NCI-H1417 (cell line): ENCODE results near the gene TMEM175.
A peak's percentile ranks its signal among the peaks of the same experiment; 100 is the strongest.

Experiments
- DNase-seq, 3 experiments: peaks; one replicate each; lab custom pipeline; 2025; lab: John Stamatoyannopoulos, UW

The TMEM175 gene, protein sequence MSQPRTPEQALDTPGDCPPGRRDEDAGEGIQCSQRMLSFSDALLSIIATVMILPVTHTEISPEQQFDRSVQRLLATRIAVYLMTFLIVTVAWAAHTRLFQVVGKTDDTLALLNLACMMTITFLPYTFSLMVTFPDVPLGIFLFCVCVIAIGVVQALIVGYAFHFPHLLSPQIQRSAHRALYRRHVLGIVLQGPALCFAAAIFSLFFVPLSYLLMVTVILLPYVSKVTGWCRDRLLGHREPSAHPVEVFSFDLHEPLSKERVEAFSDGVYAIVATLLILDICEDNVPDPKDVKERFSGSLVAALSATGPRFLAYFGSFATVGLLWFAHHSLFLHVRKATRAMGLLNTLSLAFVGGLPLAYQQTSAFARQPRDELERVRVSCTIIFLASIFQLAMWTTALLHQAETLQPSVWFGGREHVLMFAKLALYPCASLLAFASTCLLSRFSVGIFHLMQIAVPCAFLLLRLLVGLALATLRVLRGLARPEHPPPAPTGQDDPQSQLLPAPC

GRCh38 chr4:931960-932712 lies at the start of gene TMEM175, which contains the start of gene GAK:
Gene TMEM175, plus strand, starts transcription at chr4:932460. Its CDS starts 15,280 bp downstream, at chr4:947740.
Gene GAK, minus strand, starts transcription at chr4:932316. Its CDS starts 129 bp downstream, at chr4:932187.
- peak; percentile 94 to 99 (median 95) for DNase-seq

GRCh38 chr4:882646-883045 lies 49.6 kb upstream of the TMEM175 start:
- no peak for DNase-seq

DNA sequence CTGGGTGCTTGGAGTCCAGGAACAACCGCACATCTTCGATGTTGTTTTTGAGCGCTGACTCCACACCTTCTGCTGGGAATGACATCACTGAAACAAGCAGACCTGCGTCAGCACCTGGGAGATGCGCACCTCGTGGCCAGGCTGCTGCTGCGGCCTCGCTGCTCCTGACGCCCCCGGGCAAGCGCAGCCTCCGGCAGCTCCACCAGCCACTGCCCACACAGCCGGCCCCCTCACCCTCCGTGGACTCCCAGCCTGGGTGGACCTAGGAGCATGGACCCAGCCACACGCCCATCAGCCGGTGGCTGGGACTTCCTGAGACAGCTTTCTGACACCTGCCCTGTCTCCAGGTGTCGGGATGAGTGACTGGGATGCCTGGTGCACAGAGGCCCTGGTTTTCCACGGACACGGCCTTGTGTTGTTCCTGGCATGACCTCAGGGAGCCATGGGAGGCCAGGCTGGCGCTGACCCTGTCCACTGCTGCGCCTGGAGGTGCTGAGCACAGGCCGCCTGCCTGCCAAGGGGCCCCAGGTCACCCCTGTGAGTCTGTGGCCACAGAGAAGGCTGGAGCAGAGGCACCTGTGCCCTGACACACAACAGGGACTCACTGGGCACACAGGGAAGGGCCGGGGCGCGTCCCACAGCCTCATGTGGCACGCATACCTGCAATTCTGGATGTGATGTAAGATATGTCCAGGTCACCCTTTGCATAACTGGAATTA lies 48.7 kb upstream of the TMEM175 start:
- DNase-seq, result no peak

DNA sequence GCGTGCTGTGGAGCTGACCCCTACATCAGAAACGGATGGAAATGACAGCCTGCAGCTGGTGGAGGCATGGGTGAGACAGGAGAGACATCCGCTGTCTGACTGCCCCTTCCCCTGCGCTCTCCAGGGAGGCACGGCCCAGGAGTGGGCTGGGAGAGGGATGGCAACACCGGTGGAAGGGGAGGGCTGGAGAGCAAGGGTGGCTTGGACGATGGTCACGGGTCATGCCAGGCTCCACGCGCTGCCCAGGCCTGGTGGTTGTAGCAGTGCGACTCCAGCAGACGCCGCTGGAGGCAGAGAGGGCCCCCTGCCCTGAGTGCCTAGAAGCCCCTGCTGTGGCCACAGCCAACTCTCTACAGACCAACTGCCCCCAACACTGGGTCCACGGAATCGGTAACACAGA lies 48.0 kb upstream of the TMEM175 start:
- DNase-seq, result no peak

GRCh38 chr4:884896-885295 lies 47.4 kb upstream of the TMEM175 start:
- DNase-seq, result no peak

DNA sequence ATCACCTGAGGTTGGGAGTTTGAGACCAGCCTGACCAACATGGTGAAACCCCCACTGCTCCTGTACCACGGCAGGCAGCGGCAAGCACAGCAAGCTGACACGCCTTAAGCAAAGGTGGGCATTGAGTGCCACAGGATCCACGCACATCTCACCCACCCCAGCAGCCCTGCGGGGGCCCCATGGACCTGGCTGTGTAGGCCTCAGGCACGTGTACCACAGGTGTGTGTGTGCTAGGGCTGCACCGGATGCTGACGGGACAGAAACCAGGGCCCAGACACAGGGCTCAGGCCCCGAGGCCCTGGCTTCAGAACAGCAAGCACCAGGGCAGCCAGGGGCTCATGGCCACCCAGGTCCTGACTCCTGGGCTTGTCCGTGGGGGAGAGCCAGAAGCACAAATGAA lies 46.9 kb upstream of the TMEM175 start:
- DNase-seq, result no peak

GRCh38 chr4:886244-886643 lies 46.0 kb upstream of the TMEM175 start:
- DNase-seq, result no peak

- DNase-seq, result no peak
These were observed 45.1 kb upstream of the TMEM175 start for GRCh38 chr4:887034-887763.

- DNase-seq, result no peak
These were observed 44.2 kb upstream of the TMEM175 start for GRCh38 chr4:888029-888428.

GRCh38 chr4:889516-889915 lies 42.7 kb upstream of the TMEM175 start:
- no peak for DNase-seq

GRCh38 chr4:890036-890695 lies 42.1 kb upstream of the TMEM175 start:
- DNase-seq, result no peak

DNA sequence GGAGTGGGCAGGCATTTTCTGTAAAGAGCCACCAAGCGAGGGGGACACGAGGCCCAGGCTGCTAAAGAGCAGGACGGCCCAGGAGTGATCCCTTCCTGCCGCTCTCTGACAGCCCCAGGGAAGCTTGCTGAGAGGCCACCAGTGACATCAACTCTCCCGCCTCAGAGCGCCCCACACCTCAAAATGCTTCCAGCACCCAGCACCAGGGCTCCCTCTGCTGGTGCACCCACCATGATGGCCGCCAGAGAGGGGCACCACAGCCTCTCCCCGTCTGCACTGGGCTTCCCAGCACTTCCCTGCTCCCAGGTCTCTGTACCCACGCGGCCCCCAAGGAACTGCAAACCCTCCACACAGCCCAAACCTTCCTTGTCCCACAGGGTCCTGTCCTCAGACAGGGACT lies 40.5 kb upstream of the TMEM175 start:
- DNase-seq, result peak in 1 of 3 experiments; percentile 2

GRCh38 chr4:892780-893179 lies 39.5 kb upstream of the TMEM175 start:
- DNase-seq, result no peak

GRCh38 chr4:893276-893994 lies 38.8 kb upstream of the TMEM175 start:
- DNase-seq, result no peak

DNA sequence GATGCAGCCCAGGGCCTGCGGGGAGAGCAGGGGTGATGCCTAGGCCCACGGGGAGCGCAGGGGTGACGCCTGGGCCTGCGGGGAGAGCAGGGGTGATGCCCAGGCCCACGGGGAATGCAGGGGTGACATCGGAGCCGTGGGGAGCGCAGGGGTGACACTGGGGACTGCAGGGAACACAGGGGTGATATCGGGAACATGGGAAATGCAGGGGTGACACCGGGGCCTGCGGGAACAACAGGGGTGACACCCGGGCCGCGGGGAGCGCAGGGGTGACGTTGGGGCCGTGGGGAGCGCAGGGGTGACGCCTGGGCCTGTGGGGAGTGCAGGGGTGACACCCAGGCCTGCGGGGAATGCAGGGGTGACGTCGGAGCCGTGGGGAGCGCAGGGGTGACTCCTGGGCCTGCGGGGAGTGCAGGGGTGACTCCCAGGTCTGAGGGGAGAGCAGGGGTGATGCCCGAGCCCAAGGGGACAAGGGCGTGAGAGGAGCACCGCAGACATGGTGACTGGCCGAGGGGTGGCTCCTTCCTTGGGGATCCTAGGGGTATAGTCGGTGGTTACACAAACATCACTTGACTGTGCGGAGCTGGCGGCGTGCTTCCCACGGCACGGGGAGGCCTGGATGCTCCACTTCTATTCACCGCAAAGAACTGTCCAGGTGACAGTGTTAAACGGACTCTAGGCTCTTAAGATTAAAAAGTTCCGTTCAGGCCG lies 38.1 kb upstream of the TMEM175 start:
- no peak for DNase-seq

DNA sequence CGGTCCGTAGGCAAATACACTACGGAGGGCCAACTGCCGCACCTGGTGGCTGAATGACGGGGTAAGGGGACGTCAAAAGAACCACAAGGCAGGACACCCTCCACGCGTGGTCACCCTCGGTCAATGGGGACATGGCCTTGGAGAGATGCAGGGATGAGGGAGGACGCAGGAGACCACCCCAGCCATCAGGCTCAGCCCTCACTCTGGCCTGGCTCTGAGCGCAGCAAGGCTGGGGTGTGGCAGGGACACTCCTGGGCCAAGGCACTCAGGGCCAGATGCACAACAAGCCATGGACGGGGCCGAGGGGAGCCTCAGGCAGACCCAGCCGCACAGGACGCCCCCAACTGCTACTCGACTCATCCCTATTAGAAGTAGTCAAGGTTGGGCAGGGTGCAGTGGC lies 36.7 kb upstream of the TMEM175 start:
- DNase-seq, result no peak

GRCh38 chr4:896216-896615 lies 36.0 kb upstream of the TMEM175 start:
- no peak for DNase-seq

DNA sequence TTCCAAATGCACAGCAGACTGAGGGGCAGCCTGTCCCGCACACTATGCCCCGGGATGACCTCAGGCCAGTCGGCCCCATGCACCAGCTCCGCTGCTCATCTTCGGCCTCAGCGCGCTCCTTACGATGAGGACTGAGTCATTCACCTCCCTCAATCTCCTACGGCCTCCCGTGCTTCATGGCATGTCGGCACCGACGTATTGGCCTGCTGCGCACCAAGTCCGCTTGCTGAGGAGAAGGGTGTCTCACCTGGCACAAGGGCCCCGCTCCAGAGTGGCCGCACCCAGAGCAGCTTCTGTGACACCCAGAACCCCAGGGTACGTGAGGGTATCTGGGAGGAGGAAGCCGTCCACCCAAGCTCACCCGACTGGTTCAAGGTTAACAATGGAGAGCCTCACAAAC lies 35.6 kb upstream of the TMEM175 start:
- no peak for DNase-seq

DNA sequence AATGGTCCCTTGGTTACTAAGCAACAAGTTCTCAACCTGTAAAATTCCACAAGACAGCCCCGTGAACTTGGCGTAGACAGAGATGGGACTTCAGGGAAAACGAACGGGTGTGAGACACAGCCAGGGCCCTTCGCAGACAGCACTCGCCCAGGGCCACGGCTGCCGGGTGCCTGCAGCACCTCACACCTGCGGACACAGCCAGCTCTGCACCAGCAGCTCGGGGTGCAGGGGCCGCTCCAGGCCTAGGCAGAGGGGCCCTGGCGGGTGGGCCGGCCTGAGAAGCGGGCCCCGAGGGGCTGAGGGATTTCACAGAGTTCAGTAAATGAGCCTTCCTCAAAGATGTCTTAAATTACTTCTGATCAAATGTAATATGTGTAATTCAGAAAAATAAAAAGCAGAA lies 34.1 kb upstream of the TMEM175 start:
- no peak for DNase-seq
